Iris pigment epithelial cell (primary cell): ENCODE measurements around the gene SPOCK2.

Experiments
- DNase-seq: peaks from one replicate; pipeline ENCODE4 v3.0.0-alpha.2; 2011; ENCODE audit warnings: low read depth

Gene SPOCK2

GRCh38 chr10:72107325-72108003 is 19.1 kb upstream of the SPOCK2 start:
- DNase-seq: no peak

GRCh38 chr10:72106896-72107295 is 18.5 kb upstream of the SPOCK2 start:
- DNase-seq: no peak

- DNase-seq: no peak
Observed at GRCh38 chr10:72106154-72106849, 18.0 kb upstream of the SPOCK2 start.

GRCh38 chr10:72105710-72106109 is 17.4 kb upstream of the SPOCK2 start:
- DNase-seq: no peak

GRCh38 chr10:72105098-72105475 is 16.7 kb upstream of the SPOCK2 start:
- DNase-seq: no peak

GRCh38 chr10:72104472-72105097 is 16.2 kb upstream of the SPOCK2 start:
- DNase-seq: no peak

GRCh38 chr10:72099600-72099921 is 11.2 kb upstream of the SPOCK2 start:
- DNase-seq: no peak

GRCh38 chr10:72098836-72099599 is 10.7 kb upstream of the SPOCK2 start:
- no peak for DNase-seq

GRCh38 chr10:72098301-72098835 is 10.0 kb upstream of the SPOCK2 start:
- no peak for DNase-seq

GRCh38 chr10:72097448-72098300 is 9.3 kb upstream of the SPOCK2 start:
- DNase-seq: peak; percentile 97

GRCh38 chr10:72096115-72097000 is 8.0 kb upstream of the SPOCK2 start:
- peak; percentile 66 for DNase-seq

- DNase-seq: no peak
Observed at GRCh38 chr10:72095195-72095594, 6.8 kb upstream of the SPOCK2 start.

- peak; percentile 64 for DNase-seq
Observed at GRCh38 chr10:72094574-72094973, 6.2 kb upstream of the SPOCK2 start.

- no peak for DNase-seq
Observed at GRCh38 chr10:72093450-72093849, 5.1 kb upstream of the SPOCK2 start.

GRCh38 chr10:72092987-72093386 is 4.6 kb upstream of the SPOCK2 start:
- no peak for DNase-seq

- no peak for DNase-seq
Observed at GRCh38 chr10:72092171-72092924, 4.0 kb upstream of the SPOCK2 start.

- DNase-seq: no peak
Observed at GRCh38 chr10:72090326-72090725, 2.0 kb upstream of the SPOCK2 start.

GRCh38 chr10:72089618-72090017 is 1.3 kb upstream of the SPOCK2 start:
- no peak for DNase-seq

GRCh38 chr10:72088889-72089575 is 681 bp upstream of the SPOCK2 start:
- DNase-seq: no peak
